NCI-H82 (cell line): Measurements from ENCODE around the gene SKIC2.

Experiments used
- DNase-seq: peaks from one replicate; lab custom pipeline; 2025; lab: John Stamatoyannopoulos, UW

SKIC2 gene

DNA sequence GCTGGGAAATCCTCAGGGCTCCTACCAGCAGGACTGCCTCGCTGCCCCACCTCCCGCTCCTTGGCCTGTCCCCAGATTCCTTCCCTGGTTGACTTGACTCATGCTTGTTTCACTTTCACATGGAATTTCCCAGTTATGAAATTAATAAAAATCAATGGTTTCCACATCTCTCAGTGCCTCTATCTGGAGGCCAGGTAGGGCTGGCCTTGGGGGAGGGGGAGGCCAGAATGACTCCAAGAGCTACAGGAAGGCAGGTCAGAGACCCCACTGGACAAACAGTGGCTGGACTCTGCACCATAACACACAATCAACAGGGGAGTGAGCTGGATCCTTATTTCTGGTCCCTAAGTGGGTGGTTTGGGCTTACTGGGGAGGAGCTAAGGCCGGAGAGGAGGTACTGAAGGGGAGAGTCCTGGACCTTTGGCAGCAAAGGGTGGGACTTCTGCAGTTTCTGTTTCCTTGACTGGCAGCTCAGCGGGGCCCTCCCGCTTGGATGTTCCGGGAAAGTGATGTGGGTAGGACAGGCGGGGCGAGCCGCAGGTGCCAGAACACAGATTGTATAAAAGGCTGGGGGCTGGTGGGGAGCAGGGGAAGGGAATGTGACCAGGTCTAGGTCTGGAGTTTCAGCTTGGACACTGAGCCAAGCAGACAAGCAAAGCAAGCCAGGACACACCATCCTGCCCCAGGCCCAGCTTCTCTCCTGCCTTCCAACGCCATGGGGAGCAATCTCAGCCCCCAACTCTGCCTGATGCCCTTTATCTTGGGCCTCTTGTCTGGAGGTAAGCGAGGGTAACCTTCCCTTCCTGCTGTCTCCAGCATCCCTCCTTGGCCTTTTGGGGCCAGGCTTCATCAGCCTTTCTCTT lies 13.2 kb upstream of the SKIC2 start, which contains the start of gene CFB:
TSS of gene CFB (plus strand) at position 589 of the 863 bp plus-strand sequence. CDS start at position 716, 127 bp downstream.
- DNase-seq = no peak

DNA sequence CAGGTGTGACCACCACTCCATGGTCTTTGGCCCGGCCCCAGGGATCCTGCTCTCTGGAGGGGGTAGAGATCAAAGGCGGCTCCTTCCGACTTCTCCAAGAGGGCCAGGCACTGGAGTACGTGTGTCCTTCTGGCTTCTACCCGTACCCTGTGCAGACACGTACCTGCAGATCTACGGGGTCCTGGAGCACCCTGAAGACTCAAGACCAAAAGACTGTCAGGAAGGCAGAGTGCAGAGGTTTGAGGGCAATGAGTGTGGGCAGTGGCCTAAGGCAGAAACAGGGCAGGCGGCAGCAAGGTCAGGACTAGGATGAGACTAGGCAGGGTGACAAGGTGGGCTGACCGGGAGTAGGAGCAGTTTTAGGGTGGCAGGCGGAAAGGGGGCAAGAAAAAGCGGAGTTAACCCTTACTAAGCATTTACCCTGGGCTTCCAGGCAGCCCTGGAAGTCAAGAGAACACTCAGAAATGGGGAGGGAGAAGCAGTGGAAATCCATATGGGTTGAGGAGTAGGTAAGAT lies 12.5 kb upstream of the SKIC2 start:
- DNase-seq = no peak

DNA sequence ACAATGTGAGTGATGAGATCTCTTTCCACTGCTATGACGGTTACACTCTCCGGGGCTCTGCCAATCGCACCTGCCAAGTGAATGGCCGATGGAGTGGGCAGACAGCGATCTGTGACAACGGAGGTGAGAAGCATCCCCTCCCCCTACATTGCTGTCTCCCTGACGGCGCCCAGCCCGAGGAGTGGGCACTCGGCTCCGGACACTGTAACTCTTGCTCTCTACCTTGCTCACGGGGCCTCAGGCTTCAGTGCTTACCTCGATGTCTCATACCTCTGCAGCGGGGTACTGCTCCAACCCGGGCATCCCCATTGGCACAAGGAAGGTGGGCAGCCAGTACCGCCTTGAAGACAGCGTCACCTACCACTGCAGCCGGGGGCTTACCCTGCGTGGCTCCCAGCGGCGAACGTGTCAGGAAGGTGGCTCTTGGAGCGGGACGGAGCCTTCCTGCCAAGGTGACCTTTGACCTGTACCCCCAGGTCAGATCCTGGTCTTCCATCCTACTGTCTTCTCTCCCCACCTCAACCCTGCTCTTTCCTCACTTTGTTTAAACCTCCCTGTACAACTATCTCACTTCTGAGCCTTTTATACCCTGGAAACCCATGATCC lies 11.8 kb upstream of the SKIC2 start:
- DNase-seq = no peak

DNA sequence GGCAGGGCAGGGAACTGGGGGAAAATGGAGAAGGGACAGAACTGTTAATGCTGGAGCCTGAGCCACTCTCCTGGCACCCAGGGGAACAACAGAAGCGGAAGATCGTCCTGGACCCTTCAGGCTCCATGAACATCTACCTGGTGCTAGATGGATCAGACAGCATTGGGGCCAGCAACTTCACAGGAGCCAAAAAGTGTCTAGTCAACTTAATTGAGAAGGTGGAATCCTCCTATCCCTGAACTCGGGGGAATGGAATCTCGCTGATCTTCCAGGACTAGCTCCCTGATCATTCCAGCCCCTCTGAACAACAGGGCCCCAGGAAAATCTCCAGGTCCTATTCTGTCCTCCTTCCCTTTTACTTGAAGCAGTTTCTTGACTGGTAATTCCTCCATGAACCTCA lies 11.1 kb upstream of the SKIC2 start:
- DNase-seq = no peak

DNA sequence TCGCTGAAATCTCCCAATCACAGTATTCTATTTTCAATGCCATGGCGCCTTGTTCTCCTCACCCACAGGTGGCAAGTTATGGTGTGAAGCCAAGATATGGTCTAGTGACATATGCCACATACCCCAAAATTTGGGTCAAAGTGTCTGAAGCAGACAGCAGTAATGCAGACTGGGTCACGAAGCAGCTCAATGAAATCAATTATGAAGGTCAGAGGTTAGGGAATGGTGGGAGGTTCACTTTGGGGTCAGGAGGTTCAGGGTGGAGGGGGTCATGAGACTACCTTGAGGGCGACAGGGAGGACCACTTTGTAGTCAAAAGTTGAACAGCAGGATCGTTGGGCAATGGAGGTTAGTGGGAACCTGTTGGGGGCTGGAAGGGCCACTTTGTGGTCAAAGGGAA lies 10.7 kb upstream of the SKIC2 start:
- DNase-seq = no peak

DNA sequence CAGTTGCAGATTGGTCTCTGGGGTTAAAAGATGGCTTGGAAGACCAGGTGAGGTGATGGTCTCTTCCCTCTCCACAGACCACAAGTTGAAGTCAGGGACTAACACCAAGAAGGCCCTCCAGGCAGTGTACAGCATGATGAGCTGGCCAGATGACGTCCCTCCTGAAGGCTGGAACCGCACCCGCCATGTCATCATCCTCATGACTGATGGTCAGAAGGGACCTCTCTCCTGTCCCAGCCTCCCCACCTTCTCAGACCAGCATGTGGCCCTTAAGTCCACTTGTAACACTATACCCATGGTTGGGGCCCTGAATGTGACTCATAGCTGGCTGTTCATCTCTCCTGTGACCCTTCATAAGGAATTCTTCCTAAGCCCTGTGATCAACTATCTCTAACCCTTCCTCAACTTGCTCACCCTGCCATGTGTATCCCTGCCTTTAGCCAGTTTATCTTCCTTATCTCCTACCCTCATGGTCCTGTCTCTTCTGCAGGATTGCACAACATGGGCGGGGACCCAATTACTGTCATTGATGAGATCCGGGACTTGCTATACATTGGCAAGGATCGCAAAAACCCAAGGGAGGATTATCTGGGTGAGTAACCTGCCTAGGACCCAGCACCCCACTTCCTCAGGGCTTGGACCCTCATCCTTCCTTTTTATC lies 10.1 kb upstream of the SKIC2 start:
- DNase-seq = no peak

DNA sequence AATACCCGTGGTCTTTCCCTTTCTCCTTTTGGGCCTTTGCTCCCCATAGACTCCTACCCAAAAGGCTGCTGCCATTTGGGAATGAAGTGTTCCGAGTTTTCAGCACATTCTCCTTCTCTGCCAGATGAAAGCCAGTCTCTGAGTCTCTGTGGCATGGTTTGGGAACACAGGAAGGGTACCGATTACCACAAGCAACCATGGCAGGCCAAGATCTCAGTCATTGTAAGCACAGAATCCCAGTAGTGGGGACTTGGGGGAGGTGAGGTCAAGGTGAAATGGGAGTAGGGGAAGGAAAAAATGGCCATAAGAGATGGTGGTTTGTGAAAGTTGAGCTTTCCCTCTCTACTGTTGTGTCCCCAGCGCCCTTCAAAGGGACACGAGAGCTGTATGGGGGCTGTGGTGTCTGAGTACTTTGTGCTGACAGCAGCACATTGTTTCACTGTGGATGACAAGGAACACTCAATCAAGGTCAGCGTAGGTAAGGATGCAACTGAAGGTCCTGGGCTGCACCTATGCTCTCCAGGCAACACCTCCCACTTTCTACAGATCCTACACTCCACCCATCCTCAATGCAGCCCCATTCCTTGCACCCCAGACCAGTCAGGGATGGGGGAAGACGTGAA lies 8.9 kb upstream of the SKIC2 start:
- DNase-seq = no peak

DNA sequence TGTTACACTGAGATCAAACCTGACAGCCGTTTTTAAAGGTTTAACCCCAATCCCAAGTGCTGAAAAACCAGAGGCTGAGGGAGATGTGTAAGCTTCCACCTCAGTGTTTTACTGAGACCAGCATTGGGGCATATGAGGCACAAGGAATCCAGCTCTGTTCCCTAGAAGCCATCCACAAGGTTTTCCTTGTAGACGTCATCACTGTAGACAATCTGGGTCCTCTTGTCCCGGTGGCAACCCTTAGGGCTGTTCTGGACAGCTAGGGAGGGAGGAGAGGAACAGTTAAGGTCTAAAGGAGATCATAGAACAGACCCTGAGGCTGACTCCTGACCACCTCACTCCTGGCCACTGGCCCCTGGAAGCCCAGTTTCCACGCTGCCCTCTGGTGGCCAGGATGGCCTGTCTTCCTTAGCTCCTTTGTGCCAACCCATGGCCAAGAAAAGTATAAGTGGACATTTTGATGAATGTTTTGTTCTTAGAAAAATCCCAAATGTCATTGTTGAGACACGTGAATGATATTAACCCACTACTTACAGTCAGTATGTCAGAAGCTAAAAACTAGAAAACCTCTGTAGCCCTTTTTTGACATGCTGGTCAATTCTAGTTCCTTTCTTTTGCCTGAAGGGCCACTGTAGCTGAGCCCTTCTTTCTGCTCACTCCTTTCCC lies 6.7 kb upstream of the SKIC2 start:
- peak; percentile 67 for DNase-seq

DNA sequence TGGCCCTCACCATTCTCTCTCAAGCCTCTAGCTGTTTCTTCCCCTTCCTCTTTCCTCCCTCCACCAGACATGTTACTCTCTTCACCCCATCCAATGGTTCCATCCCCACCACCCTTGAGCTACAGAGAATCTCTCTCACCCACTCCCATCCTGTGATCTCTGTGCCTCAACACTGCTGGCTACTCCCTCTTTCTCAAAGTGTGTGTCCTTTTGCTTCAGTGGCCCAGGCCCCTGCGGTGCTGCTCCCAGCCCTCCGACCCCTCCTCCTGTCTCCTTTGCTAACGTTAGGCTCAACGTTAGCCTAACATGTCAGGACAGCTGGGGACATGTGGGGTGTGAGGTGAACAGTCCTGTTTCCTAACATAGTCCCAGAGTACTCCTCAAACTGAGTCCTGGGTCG lies 6.1 kb upstream of the SKIC2 start:
- DNase-seq = no peak

DNA sequence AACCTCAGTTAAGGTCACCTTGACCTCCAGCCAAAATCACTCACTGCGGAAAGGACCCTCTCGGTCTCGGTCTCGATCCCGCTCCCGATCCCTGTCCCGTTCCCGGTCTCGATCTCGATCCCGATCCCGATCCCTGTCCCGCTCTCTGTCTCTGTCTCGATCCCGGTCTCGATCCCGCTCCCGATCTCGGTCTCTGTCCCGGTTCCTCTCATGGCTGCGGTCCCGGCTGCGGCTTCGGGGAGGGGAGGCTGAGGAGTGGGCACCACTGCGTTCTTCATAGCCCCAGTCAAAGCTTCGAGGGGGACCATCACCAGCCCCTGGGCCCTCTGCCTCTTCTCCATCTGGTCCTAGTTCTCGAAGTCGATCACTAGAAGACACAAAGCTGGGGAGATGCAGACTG lies 4.5 kb upstream of the SKIC2 start:
- no peak for DNase-seq

DNA sequence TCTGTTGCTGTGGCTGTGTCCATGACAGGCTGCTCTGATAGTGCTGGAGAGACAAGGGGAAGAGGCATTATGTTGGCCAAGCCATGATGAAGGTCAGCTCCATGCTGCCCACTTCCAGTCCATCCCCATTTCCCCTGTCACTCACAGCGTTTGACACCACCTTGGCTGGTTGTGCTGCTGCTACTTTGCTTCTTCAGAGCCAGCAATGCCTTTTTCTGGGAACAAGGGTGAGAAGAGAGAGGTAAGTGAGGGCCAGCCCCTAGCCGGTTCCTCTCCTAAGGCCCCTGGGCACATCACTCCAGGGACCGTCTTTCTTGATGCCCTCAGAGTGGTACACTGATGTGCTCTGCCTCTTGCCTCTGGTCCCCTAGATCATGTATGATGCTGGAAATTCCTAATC lies 2.2 kb upstream of the SKIC2 start:
- no peak for DNase-seq

DNA sequence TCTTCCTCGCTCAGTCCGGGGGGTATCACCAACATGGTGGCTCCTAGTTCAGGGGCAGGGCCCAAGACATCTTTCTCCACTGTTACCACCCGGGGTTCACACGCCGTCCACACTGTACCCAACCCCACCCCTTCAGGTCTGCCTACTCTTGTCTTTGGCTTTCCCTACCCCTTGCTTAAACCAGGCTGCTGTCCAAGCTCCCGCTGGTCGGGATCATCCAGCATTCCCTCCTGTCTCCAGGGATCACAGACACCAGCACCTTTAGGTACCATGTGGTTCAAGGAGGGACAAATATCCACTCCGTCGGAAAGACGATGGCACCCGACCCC lies 599 bp upstream of the SKIC2 start:
- DNase-seq = no peak

DNA sequence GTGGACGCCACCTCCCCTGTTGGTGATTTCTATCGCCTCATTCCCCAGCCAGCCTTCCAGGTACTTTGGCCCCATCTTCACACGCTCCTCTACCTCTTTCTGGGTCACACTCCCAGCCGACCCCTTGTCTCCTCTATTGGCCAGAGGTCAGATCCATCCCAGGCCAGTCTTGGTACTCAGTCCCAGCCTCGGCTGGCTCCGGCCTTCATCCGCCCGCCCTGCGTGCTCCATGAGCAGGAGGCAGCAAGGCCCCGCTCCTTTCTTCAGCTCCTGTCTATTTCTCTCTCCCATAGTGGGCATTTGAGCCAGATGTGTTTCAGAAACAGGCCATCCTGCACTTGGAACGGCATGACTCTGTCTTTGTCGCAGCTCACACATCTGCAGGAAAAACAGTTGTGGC lies 2.6 kb downstream of the SKIC2 start:
- DNase-seq = no peak

DNA sequence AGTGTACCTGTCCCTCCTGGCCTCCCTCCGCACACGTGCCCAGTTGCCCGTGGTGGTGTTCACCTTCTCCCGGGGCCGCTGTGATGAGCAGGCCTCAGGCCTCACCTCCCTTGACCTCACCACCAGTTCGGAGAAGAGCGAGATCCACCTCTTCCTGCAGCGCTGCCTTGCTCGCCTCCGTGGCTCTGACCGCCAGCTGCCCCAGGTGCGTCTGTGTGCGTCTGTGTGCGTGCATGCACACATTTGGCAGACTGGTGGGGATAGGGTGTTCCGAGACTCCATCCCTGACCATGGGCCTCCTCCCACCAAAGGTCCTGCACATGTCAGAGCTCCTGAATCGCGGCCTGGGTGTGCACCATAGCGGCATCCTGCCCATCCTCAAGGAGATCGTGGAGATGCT lies 4.9 kb downstream of the SKIC2 start:
- DNase-seq = no peak

DNA sequence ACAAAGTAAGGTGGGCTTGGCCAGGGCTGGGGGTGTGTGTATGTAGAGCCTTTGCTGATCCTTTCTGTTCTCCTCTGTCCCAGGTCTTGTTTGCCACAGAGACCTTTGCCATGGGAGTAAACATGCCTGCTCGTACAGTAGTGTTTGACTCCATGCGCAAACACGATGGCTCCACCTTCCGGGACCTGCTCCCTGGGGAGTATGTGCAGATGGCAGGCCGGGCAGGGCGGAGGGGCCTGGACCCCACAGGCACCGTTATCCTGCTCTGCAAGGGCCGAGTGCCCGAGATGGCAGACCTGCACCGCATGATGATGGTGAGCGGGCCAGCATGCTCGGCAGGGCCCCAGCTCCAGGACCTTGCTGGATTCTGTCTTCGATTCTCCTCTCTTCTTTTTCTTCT lies 6.7 kb downstream of the SKIC2 start:
- DNase-seq = no peak

DNA sequence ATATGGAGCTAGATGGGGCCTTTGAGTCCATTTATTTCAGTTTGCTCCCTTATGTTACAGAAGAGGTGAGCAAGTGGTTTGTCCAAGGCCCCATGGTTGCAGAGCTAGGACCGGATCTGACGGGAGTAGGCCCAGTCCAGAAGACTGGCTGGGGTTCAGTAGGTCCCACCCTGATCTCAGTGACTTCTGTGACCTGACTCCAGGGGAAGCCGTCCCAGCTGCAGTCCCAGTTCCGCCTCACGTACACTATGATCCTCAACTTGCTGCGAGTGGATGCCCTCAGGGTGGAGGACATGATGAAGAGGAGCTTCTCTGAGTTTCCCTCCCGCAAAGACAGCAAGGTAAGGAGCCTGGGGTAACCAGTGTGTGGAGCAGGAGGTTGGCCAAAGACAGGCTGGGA lies 7.5 kb downstream of the SKIC2 start:
- no peak for DNase-seq

DNA sequence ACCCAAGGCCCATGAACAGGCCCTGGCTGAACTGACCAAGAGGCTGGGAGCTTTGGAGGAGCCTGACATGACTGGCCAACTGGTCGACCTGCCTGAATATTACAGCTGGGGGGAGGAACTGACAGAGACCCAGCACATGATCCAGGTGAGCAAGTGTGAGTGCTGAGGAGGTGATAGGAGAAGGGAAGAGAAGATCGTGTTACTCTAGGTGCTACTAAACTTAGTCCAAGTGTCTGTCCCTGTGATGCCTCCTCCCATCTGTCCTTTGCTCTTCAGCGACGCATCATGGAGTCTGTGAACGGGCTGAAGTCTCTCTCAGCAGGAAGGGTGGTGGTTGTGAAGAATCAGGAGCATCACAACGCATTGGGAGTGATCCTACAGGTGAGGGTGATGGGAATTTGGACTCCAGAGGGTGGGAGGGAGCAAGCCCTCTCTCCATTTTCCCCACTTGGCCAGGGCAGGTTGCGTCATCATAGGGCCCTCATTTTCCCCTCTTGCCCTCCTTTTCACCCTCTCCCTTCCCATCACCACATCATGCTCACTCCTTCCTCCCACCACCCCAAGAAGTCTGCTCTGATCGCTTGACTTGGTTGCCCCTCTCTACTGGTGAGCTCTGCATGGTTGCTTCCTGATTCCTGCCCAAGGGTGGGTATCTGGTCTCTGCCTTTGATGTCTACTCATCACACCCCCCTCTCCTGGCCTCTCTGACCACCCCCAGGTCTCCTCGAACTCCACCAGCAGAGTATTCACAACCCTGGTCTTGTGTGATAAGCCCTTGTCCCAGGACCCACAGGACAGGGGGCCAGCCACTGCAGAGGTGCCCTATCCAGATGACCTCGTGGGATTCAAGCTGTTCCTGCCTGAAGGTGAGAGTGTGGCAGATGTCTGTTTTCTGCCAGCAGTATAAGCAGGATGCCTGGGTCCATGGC lies 8.3 kb downstream of the SKIC2 start:
- DNase-seq = no peak

DNA sequence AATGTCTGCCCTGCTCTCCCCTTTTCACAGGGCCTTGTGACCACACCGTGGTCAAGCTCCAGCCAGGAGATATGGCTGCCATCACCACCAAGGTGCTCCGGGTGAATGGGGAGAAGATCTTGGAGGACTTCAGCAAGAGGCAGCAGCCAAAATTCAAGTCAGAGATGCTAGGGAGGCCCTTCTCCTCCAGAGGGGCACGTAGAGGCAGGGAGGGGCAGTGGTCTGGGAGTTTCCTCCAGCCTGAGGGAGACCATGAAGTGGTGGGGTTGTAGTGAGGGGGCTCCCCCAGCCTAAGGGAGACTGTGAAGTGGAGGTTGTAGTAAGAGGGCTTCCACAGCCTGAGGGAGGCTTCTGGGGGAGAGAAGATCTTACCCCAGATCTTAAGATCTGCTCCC lies 8.9 kb downstream of the SKIC2 start:
- no peak for DNase-seq

DNA sequence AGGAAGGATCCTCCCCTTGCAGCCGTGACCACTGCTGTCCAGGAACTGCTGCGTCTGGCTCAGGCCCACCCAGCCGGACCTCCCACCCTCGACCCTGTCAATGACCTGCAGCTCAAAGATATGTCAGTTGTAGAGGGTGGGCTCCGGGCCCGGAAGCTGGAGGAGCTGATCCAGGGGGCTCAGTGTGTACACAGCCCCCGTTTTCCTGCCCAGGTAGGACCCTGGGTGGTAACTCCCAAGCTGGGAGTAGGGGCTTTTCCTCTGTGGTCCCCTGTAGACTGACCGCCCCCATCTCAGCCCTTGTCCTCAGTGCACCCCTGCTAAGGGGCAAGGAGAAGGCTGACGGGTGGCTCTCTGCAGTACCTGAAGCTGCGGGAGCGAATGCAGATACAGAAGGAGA lies 9.4 kb downstream of the SKIC2 start:
- no peak for DNase-seq

DNA sequence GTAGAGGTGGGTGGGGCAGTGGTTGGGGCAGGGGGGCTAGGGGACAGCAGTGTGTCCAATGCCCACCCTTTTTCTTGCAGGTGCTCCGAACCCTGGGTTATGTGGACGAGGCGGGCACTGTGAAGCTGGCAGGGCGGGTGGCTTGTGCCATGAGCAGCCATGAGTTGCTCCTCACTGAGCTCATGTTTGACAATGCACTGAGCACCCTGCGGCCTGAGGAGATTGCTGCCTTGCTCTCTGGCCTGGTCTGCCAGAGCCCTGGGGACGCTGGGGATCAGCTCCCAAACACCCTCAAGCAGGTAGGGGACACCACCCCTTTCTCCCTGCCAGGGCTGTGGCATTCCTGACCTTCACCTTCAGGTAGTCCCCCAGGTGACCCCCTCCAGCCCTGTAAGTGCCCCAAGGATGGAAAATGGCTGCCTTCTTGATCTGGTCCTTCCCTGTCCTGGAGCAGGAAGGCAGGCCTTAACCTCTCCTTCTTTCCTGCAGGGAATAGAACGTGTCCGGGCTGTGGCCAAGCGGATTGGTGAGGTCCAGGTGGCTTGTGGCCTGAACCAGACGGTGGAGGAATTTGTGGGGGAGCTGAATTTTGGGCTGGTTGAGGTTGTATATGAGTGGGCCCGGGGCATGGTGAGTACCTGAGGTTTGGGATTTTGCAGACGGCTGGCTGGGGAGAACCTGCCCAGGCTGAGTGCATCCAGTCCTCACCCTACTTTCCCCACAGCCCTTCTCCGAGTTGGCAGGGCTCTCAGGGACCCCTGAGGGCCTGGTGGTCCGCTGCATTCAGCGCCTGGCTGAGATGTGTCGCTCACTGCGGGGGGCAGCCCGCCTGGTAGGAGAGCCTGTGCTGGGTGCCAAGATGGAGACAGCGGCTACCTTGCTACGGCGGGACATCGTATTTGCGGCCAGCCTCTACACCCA lies 10.1 kb downstream of the SKIC2 start:
- DNase-seq = no peak
